ENCODE results near the gene ESYT2.

The ESYT2 gene

DNA sequence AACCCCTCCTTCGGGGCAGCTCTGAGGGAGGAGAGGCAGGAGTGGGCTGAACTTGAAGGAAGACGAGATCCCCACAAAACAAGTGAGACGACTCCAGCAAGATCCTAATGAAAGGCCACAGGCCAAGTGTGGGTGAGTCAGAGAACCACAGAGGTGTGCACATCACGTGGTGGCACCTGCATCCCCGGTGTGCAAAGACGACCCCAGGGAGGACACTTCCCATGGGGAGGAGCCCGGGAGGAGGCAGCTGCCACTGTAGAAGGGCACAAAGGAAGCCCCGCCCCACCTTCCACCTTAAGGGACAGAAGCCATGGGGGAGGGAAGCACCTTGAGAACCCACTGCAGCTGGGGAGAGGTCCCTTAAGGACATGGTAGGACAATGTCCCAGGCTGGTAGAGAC, 45.7 kb downstream of the ESYT2 start:
- Histone ChIP-seq H3K9me2 (replicated peaks; ENCODE audit: insufficient read depth, low read length) (no peaks in the 10 kb centered on the region), H3K27me3 (replicated peaks; ENCODE audit: insufficient read depth, low read length) (no peaks in the 10 kb centered on the region), H3K9ac (ENCODE audit: low read length) (no peak overlapping the region), H3K9me3 (replicated peaks; ENCODE audit: insufficient read depth, low read length) (no peaks in the 10 kb centered on the region), H3K27ac (ENCODE audit: low read length) (no peak overlapping the region), H4K20me1 (ENCODE audit: insufficient read depth, low read length) (no peaks in the 10 kb centered on the region), H3K4me1 (ENCODE audit: low read length) (no peaks in the 10 kb centered on the region), H3K36me3 (replicated peaks; ENCODE audit: insufficient read depth, low read length) (peaks cover 7% of the 10 kb centered on the region; the same call in 1 of the 2 replicates), H2AFZ (ENCODE audit: low read length) (no peak overlapping the region), H3K4me3 (ENCODE audit: low read length) (no peak overlapping the region), H3F3A (ENCODE audit: insufficient read depth, low read length) (no peaks in the 10 kb centered on the region), H3K4me2 (ENCODE audit: low read depth, low read length) (no peak overlapping the region), H3K79me2 (ENCODE audit: low read length) (no peaks in the 10 kb centered on the region)
- no peak for TF ChIP-seq CTCF (IDR thresholded peaks at IDR 0.05; ENCODE audit: low read length)
- no peak for TF ChIP-seq EZH2 (optimal IDR thresholded peaks at IDR 0.05; ENCODE audit: low read depth, low read length)
- TF ChIP-seq EZH2phosphoT487 (IDR thresholded peaks at IDR 0.05; ENCODE audit: low read length): no peak
- no peak for DNase-seq

DNA sequence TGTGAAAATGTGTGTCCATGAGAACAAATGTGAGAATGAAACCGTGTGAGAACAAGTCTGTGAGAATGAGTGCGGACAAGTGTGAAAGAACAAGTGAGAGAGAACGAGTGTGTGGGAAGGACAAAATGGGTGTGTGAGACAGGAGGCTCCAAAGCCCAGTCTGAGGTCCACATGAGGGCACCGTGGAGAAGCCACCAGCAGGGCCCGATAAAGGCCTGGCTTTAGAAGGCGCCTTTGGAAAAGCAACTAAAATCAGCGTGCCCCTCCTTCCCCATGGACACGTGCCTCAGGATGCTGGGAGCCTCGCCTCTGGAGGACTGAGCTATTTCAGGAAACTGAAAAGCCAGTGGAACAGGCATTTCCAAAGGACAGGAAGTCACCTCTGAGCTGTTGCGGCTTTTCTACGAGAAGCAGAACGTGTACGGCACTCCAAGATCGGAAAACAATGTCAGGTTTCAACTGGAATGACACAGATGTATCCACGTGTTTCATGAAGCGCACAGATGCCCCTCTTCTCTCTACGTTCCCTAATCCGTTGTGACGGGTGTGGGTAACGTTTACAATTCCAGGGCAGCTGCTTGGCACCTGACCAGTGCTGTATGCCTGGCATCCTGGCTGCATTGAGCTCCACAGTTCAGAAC, 46.4 kb downstream of the ESYT2 start:
- H3K9me3 ChIP-seq (replicated peaks; ENCODE audit: insufficient read depth, low read length): no peaks in the 10 kb centered on the region
- H3K9ac ChIP-seq (ENCODE audit: low read length): no peak overlapping the region
- H3K9me2 ChIP-seq (replicated peaks; ENCODE audit: insufficient read depth, low read length): no peaks in the 10 kb centered on the region
- no peak overlapping the region for H3K4me3 ChIP-seq (ENCODE audit: low read length)
- no peaks in the 10 kb centered on the region for H4K20me1 ChIP-seq (ENCODE audit: insufficient read depth, low read length)
- H3K36me3 ChIP-seq (replicated peaks; ENCODE audit: insufficient read depth, low read length): peaks cover 7% of the 10 kb centered on the region; the same call in 1 of the 2 replicates
- no peaks in the 10 kb centered on the region for H3K4me1 ChIP-seq (ENCODE audit: low read length)
- DNase-seq: no peak
- H3K4me2 ChIP-seq (ENCODE audit: low read depth, low read length): no peak overlapping the region
- H3K79me2 ChIP-seq (ENCODE audit: low read length): no peaks in the 10 kb centered on the region
- H3K27ac ChIP-seq (ENCODE audit: low read length): no peak overlapping the region
- no peak overlapping the region for H2AFZ ChIP-seq (ENCODE audit: low read length)
- no peaks in the 10 kb centered on the region for H3F3A ChIP-seq (ENCODE audit: insufficient read depth, low read length)
- no peaks in the 10 kb centered on the region for H3K27me3 ChIP-seq (replicated peaks; ENCODE audit: insufficient read depth, low read length)
- TF ChIP-seq CTCF (IDR thresholded peaks at IDR 0.05; ENCODE audit: low read length): no peak
- TF ChIP-seq EZH2phosphoT487 (IDR thresholded peaks at IDR 0.05; ENCODE audit: low read length): no peak
- no peak for TF ChIP-seq EZH2 (optimal IDR thresholded peaks at IDR 0.05; ENCODE audit: low read depth, low read length)

GRCh38 chr7:158781974-158782664, 47.2 kb downstream of the ESYT2 start:
- TF ChIP-seq EZH2phosphoT487 (IDR thresholded peaks at IDR 0.05; ENCODE audit: low read length) (no peak), CTCF (IDR thresholded peaks at IDR 0.05; ENCODE audit: low read length) (no peak), EZH2 (optimal IDR thresholded peaks at IDR 0.05; ENCODE audit: low read depth, low read length) (no peak)

More at GRCh38 chr7:158781974-158782664, 47.2 kb downstream of the ESYT2 start:
- Histone ChIP-seq H4K20me1 (ENCODE audit: insufficient read depth, low read length) (no peaks in the 10 kb centered on the region), H2AFZ (ENCODE audit: low read length) (no peak overlapping the region), H3K27me3 (replicated peaks; ENCODE audit: insufficient read depth, low read length) (no peaks in the 10 kb centered on the region), H3K27ac (ENCODE audit: low read length) (no peak overlapping the region), H3K4me3 (ENCODE audit: low read length) (no peak overlapping the region), H3K79me2 (ENCODE audit: low read length) (no peaks in the 10 kb centered on the region), H3K9me3 (replicated peaks; ENCODE audit: insufficient read depth, low read length) (no peaks in the 10 kb centered on the region), H3K36me3 (replicated peaks; ENCODE audit: insufficient read depth, low read length) (peaks cover 7% of the 10 kb centered on the region; the same call in 1 of the 2 replicates), H3F3A (ENCODE audit: insufficient read depth, low read length) (no peaks in the 10 kb centered on the region), H3K4me1 (ENCODE audit: low read length) (no peaks in the 10 kb centered on the region), H3K4me2 (ENCODE audit: low read depth, low read length) (no peak overlapping the region), H3K9me2 (replicated peaks; ENCODE audit: insufficient read depth, low read length) (no peaks in the 10 kb centered on the region), H3K9ac (ENCODE audit: low read length) (no peak overlapping the region)
- no peak for DNase-seq
